Neuronal stem cell (in vitro differentiated cells): ENCODE measurements around the gene ABCC10.
"Not testable (repeated sequence)": the region's sequence is repeated elsewhere in the genome, so short reads cannot be mapped to it uniquely, and the experiment has no call there.

Source experiments
- DNase-seq: peaks from one replicate; pipeline ENCODE4 v3.0.0-alpha.2; 2013; ENCODE audit warnings: low spot score
- H2AFZ ChIP-seq: one replicate; pipeline ENCODE4 v1.6.1; 2013; ENCODE audit warnings: mild to moderate bottlenecking, low read length, inconsistent platforms
- H2AK5ac ChIP-seq: 2 replicates; pipeline ENCODE4 v1.6.1; 2013; ENCODE audit warnings: low read depth, mild to moderate bottlenecking, inconsistent platforms, low read length, moderate library complexity, mixed read lengths
- H2BK120ac ChIP-seq: 2 replicates; pipeline ENCODE4 v1.6.1; 2013; ENCODE audit warnings: low read depth, mild to moderate bottlenecking, inconsistent platforms, low read length, moderate library complexity, mixed read lengths
- H2BK12ac ChIP-seq: one replicate; pipeline ENCODE4 v1.6.1; 2013; ENCODE audit warnings: low read length, inconsistent platforms
- H2BK15ac ChIP-seq: 2 replicates; pipeline ENCODE4 v1.6.1; 2013; ENCODE audit warnings: mild to moderate bottlenecking, low read length, inconsistent platforms, mixed read lengths
- H2BK5ac ChIP-seq: one replicate; pipeline ENCODE4 v1.6.1; 2013; ENCODE audit warnings: inconsistent platforms, mild to moderate bottlenecking, low read length, moderate library complexity
- H3K14ac ChIP-seq: one replicate; pipeline ENCODE4 v1.6.1; 2013; ENCODE audit warnings: low read length, inconsistent platforms
- H3K18ac ChIP-seq: 2 replicates; pipeline ENCODE4 v1.6.1; 2013; ENCODE audit warnings: low read length, inconsistent platforms
- H3K23ac ChIP-seq: 2 replicates; pipeline ENCODE4 v1.6.1; 2013; ENCODE audit warnings: low read depth, mild to moderate bottlenecking, mixed read lengths, low read length, inconsistent platforms; ENCODE audit not compliant: poor library complexity
- H3K27ac ChIP-seq: replicated peaks from 3 replicates; pipeline ENCODE4 v1.5.1; 2013; ENCODE audit warnings: low read length, inconsistent platforms
- H3K27me3 ChIP-seq, 3 experiments: 2 replicates each; pipeline ENCODE4 v1.6.1; 2013; ENCODE audit warnings: low read length in 3 of 3, mild to moderate bottlenecking in 2 of 3, inconsistent platforms in 1 of 3, low read depth in 1 of 3, mixed read lengths in 1 of 3, moderate library complexity in 1 of 3; ENCODE audit not compliant: control insufficient read depth in 3 of 3, insufficient read depth in 3 of 3
- H3K36me3 ChIP-seq, 2 donors: replicated peaks in 1 of 2; 2 replicates each; pipeline ENCODE4 v1.6.1; 2013; ENCODE audit warnings: low read length in 2 of 2; ENCODE audit not compliant: control insufficient read depth in 2 of 2, insufficient read depth in 2 of 2
- H3K4ac ChIP-seq: 2 replicates; pipeline ENCODE4 v1.6.1; 2013; ENCODE audit warnings: inconsistent platforms, mild to moderate bottlenecking, low read length, moderate library complexity
- H3K4me1 ChIP-seq, 2 donors: 1 replicate in 1 of 2; 2 replicates in 1 of 2; pipeline ENCODE4 v1.6.1; 2013; ENCODE audit warnings: low read length in 2 of 2, low read depth in 1 of 2; ENCODE audit not compliant: control insufficient read depth in 2 of 2, insufficient read depth in 1 of 2
- H3K4me2 ChIP-seq: one replicate; pipeline ENCODE4 v1.6.1; 2013; ENCODE audit warnings: mild to moderate bottlenecking, low read length, inconsistent platforms; ENCODE audit not compliant: insufficient read depth, poor library complexity, severe bottlenecking
- H3K4me3 ChIP-seq, 2 donors: 2 replicates each; pipeline ENCODE4 v1.5.1; 2013; ENCODE audit warnings: low read length in 2 of 2, mild to moderate bottlenecking in 2 of 2, inconsistent platforms in 1 of 2, moderate library complexity in 1 of 2
- H3K79me1 ChIP-seq: one replicate; pipeline ENCODE4 v1.6.1; 2013; ENCODE audit warnings: low read depth, mild to moderate bottlenecking, inconsistent platforms, low read length, moderate library complexity
- H3K9ac ChIP-seq: one replicate; pipeline ENCODE4 v1.6.1; 2013; ENCODE audit warnings: mild to moderate bottlenecking, low read depth, low read length, inconsistent platforms; ENCODE audit not compliant: poor library complexity
- H3K9me3 ChIP-seq, 2 donors: replicated peaks in 1 of 2; 2 replicates each; pipeline versions ENCODE3 to v1.6.1; 2013; ENCODE audit warnings: low read length in 2 of 2, mild to moderate bottlenecking in 2 of 2, inconsistent platforms in 1 of 2, low read depth in 1 of 2, mixed read lengths in 1 of 2, moderate library complexity in 1 of 2; ENCODE audit not compliant: control insufficient read depth in 2 of 2, insufficient read depth in 1 of 2
- H4K8ac ChIP-seq: one replicate; pipeline ENCODE4 v1.6.1; 2013; ENCODE audit warnings: low read depth, mild to moderate bottlenecking, inconsistent platforms, low read length, moderate library complexity
- H4K91ac ChIP-seq: one replicate; pipeline ENCODE4 v1.6.1; 2013; ENCODE audit warnings: low read length, low read depth, mild to moderate bottlenecking, inconsistent platforms; ENCODE audit not compliant: poor library complexity
- WGBS, 2 donors: extraction: QIAGEN DNeasy Blood & Tissue Kit; methylation state at CpG; one replicate each; pipeline ENCODE4 v1.1.7; 2013; ENCODE audit warnings: missing lambda C conversion rate in 2 of 2, mixed read lengths in 1 of 2; ENCODE audit not compliant: insufficient read length in 2 of 2, insufficient replicate concordance in 1 of 2; ENCODE audit errors: extremely low coverage in 2 of 2; 5-methylcytosine and 5-hydroxymethylcytosine counted together

Gene ABCC10

GRCh38 chr6:43415275-43415674, 12.1 kb upstream of the ABCC10 start:
- not testable (repeated sequence) for H4K91ac ChIP-seq, H3K4ac ChIP-seq, H2BK5ac ChIP-seq, H2BK12ac ChIP-seq, H3K9ac ChIP-seq, H4K8ac ChIP-seq, H2BK15ac ChIP-seq, H3K18ac ChIP-seq, H3K4me1 ChIP-seq, H3K4me3 ChIP-seq, H3K27ac ChIP-seq, H3K79me1 ChIP-seq, H3K14ac ChIP-seq, H2BK120ac ChIP-seq, H3K4me2 ChIP-seq, H2AK5ac ChIP-seq, H3K9me3 ChIP-seq, H2AFZ ChIP-seq, H3K23ac ChIP-seq, DNase-seq, H3K36me3 ChIP-seq
- H3K27me3 ChIP-seq: peaks cover 0 to 12% (median 0%) of the 10 kb centered on the region in 3 experiments
- no CpG with 5 or more reads among the region's 8 CpGs for WGBS, 2 donors

DNA sequence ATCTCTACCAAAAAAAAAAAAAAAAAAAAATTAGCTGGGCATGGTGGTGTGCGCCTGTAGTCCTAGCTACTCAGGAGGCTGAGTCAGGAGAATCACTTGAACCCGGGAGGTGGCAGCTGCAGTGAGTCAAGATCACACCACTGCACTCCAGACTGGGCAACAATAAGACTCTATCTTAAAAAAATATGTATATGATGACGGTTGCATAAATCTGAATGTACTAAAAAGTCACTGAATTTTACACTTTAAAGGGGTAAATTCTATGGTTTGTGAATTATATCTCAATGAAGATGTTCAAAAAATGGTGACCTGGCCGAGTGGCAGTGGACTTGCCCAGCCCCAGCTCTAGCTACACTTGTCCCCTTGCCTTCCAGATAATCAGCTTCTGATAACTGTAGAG, 10.4 kb upstream of the ABCC10 start:
- no peak overlapping the region for H2AFZ ChIP-seq
- no peak for DNase-seq
- H3K27ac ChIP-seq: no peak overlapping the region
- no peaks in the 10 kb centered on the region for H3K36me3 ChIP-seq
- WGBS, 2 donors: no CpG with 5 or more reads among the region's 4 CpGs
- H3K18ac ChIP-seq: no peak overlapping the region
- H2BK120ac ChIP-seq: no peak overlapping the region
- H2AK5ac ChIP-seq: no peak overlapping the region
- peaks cover 0 to 12% (median 0%) of the 10 kb centered on the region in 3 experiments for H3K27me3 ChIP-seq
- H2BK5ac ChIP-seq: no peak overlapping the region
- H3K9me3 ChIP-seq: peaks cover 0 to 2% of the 10 kb centered on the region in 2 donors
- H2BK15ac ChIP-seq: no peak overlapping the region
- no peak overlapping the region for H4K91ac ChIP-seq
- H3K4me2 ChIP-seq: no peak overlapping the region
- no peaks in the 10 kb centered on the region for H3K4me1 ChIP-seq
- H3K23ac ChIP-seq: no peak overlapping the region
- no peak overlapping the region for H3K4me3 ChIP-seq
- H3K79me1 ChIP-seq: no peaks in the 10 kb centered on the region
- H3K4ac ChIP-seq: no peak overlapping the region
- no peak overlapping the region for H2BK12ac ChIP-seq
- H3K9ac ChIP-seq: no peak overlapping the region
- no peak overlapping the region for H3K14ac ChIP-seq
- no peak overlapping the region for H4K8ac ChIP-seq

DNA sequence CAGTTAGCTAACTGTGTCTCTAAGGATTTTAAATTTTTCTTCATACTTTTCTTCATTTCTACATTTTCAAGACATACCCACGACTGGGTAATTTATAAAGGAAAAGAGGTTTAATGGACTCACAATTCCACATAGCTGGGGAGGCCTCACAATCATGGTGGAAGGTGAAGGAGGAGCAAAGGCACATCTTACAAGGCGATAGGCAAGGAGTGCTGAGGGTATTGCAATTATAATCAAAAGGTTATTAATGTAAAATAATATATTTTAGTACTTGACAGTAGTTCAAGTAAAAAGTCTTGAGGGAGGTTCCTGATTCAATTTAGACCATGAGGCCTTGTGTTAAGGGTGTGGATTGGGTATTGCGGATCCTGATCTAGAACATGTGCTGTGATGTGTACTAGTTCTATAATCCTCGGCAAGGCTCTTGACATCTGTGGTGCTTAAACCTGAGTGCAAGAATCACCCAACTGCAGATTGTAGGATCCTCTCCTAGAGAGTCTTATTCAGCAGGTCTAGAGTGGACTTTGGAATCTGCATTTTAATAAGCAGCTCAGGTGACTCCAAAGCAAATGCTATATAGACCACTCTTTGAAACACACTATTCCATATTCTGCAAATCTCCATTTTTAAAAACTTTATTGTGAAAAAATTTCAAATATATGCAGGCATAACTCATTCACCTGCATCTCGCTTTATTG, 7.2 kb upstream of the ABCC10 start:
- Histone ChIP-seq H2BK12ac (no peak overlapping the region), H3K18ac (no peak overlapping the region), H3K4me3 (no peak overlapping the region), H3K4me1 (no peaks in the 10 kb centered on the region), H3K9me3 (no peaks in the 10 kb centered on the region), H3K27ac (no peak overlapping the region), H3K4ac (no peak overlapping the region), H3K27me3 (peaks cover 0 to 3% (median 0%) of the 10 kb centered on the region in 3 experiments), H3K4me2 (no peak overlapping the region), H3K9ac (no peak overlapping the region), H4K91ac (no peak overlapping the region), H3K23ac (no peak overlapping the region), H3K36me3 (no peaks in the 10 kb centered on the region), H2BK15ac (no peak overlapping the region), H2BK5ac (no peak overlapping the region), H2BK120ac (no peak overlapping the region), H2AK5ac (no peak overlapping the region), H3K14ac (no peak overlapping the region), H3K79me1 (no peaks in the 10 kb centered on the region), H4K8ac (no peak overlapping the region), H2AFZ (no peak overlapping the region)
- no peak for DNase-seq
- no CpG with 5 or more reads among the region's 5 CpGs for WGBS, 2 donors

DNA sequence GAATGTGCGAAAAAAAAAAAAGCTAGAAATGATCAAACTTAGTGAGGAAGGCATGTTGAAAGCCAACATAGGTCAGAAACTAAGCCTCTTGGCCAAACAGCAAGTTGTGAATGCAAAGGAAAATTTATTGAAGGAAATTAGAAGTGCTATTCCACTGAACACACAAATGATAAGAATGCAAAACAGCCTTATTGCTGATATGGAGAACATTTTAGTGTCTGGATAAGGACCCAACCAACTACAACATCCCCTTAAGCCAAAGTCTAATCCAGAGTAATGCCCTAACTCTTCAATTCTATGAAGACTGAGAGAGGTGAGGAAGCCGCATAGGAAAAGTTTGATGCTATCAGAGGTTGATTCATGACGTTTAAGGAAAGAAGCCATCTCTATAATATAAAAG, 5.5 kb upstream of the ABCC10 start:
- Histone ChIP-seq H2AK5ac (no peak overlapping the region), H3K4me2 (no peak overlapping the region), H3K79me1 (no peaks in the 10 kb centered on the region), H3K4me1 (no peaks in the 10 kb centered on the region), H3K27ac (no peak overlapping the region), H2AFZ (no peak overlapping the region), H3K23ac (no peak overlapping the region), H2BK120ac (no peak overlapping the region), H4K8ac (no peak overlapping the region), H3K9ac (no peak overlapping the region), H3K4ac (no peak overlapping the region), H2BK15ac (no peak overlapping the region), H3K27me3 (peaks cover 0 to 3% (median 0%) of the 10 kb centered on the region in 3 experiments), H2BK5ac (no peak overlapping the region), H3K18ac (no peak overlapping the region), H4K91ac (no peak overlapping the region), H3K36me3 (no peaks in the 10 kb centered on the region), H3K14ac (no peak overlapping the region), H3K4me3 (no peak overlapping the region), H3K9me3 (no peaks in the 10 kb centered on the region), H2BK12ac (no peak overlapping the region)
- DNase-seq: no peak
- no CpG with 5 or more reads among the region's 3 CpGs for WGBS, 2 donors
